Medulla oblongata (tissue), 1 donor: ENCODE measurements around the gene AGO1.
"Not testable (repeated sequence)": the region's sequence is repeated elsewhere in the genome, so short reads cannot be mapped to it uniquely, and the experiment has no call there.

Source experiments
- DNase-seq: peaks from one replicate; pipeline ENCODE4 v3.0.0-alpha.2; 2015; ENCODE audit errors: extremely low spot score

AGO1 gene

DNA sequence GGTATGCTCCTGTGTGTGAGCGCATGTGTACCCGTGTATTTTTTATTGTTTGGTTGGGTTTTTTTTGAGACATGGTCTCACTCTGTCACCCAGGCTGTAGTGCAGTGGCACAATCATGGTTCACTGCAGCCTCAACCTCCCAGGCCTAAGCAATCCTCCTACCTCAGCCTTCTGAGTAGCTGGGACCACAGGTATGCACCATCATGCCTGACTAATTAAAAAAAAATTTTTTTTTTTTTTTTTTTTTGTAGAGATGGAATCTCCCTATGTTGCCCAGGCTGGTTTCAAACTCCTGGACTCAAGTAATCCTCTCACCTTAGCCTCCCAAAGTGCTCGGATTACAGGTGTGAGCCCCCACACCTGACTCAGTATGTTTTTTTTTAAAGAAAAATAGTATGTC, 89.6 kb downstream of the AGO1 start:
- not testable (repeated sequence) for DNase-seq

GRCh38 chr1:35980090-35980489, 97.1 kb downstream of the AGO1 start:
- no peak for DNase-seq
